HCT116 (cell line): ENCODE results near the gene TEKT5. TPM values are rescaled to one million over a fixed set of nuclear protein-coding genes. Genes with fewer than 3 reads are reported as not detected.

Source experiments
- ATAC-seq: fragments of 200-7000 bp; cut with Tn5 transposase; 2 replicates; pipeline ENCODE4 v1.9.1; 2020; ENCODE audit warnings: mild to moderate bottlenecking, moderate library complexity
- BruUV-seq: library from RNA; stranded (reverse); fragments of 400-500 nt; replicated peaks from 2 replicates; lab custom pipeline; 2021; lab: Mats Ljungman, UMichigan
- CTCF ChIA-PET: fragments of 300-600 bp; sonication (Branson Sonifier 250); formaldehyde crosslinking; loops from one replicate; lab custom pipeline; 2021; ENCODE audit warnings: antibody characterized with exemption; lab: Charles Lee
- POLR2A ChIA-PET: fragments of 300-600, 350-600 bp; sonication (Branson Sonifier 250); formaldehyde crosslinking; loops from one replicate; lab custom pipeline; 2021; ENCODE audit warnings: antibody characterized with exemption; lab: Charles Lee
- RAD21 ChIA-PET, 2 experiments: fragments of 300-600 bp; sonication (Branson Sonifier 250); formaldehyde crosslinking; loops; one replicate each; lab custom pipeline; 2023; ENCODE audit warnings: low total read pairs in 2 of 2; ENCODE audit not compliant: uncharacterized antibody in 2 of 2, unreplicated experiment in 2 of 2, low non-redundant PET in 1 of 2; lab: Charles Lee
- DNase-seq: peaks from one replicate; pipeline ENCODE4 v3.0.0-alpha.2; 2010; ENCODE audit warnings: low read depth, low spot score
- H2AFZ ChIP-seq: fragments of 200-600 bp; shearing (Covaris generic), sonication (generic); 2 replicates; pipeline ENCODE4 v1.6.1; 2017; ENCODE audit warnings: low read depth, mixed run types, mixed read lengths, antibody characterized with exemption, low read length; ENCODE audit not compliant: poor library complexity, severe bottlenecking
- H3K27ac ChIP-seq: 2 replicates; pipeline ENCODE4 v1.5.1; 2012; ENCODE audit warnings: low read depth, low read length
- H3K27me3 ChIP-seq: fragments of 200-600 bp; sonication (generic); 2 replicates; pipeline ENCODE4 v1.6.1; 2016; ENCODE audit warnings: mixed run types, low read length, mixed read lengths; ENCODE audit not compliant: insufficient read depth
- H3K36me3 ChIP-seq, 2 experiments: fragments of 200-500 bp in 1 of 2; fragments of 200-600 bp in 1 of 2; sonication (Bioruptor generic) in 1 of 2; sonication (generic) in 1 of 2; 2 replicates each; pipeline versions ENCODE4 v1.5.1 to v1.6.1; 2014 to 2016; ENCODE audit warnings: low read length in 2 of 2, inconsistent platforms in 1 of 2, mixed read lengths in 1 of 2, mixed run types in 1 of 2; ENCODE audit not compliant: insufficient read depth in 2 of 2, control insufficient read depth in 1 of 2
- H3K4me1 ChIP-seq, 2 experiments: fragments of 200-600 bp in 1 of 2; sonication (generic) in 1 of 2; 2 replicates each; pipeline versions ENCODE4 v1.5.1 to v1.6.1; 2012 to 2017; ENCODE audit warnings: low read length in 2 of 2, inconsistent platforms in 1 of 2, mild to moderate bottlenecking in 1 of 2, mixed read lengths in 1 of 2, mixed run types in 1 of 2, moderate library complexity in 1 of 2; ENCODE audit not compliant: insufficient read depth in 2 of 2, control insufficient read depth in 1 of 2
- H3K4me2 ChIP-seq: fragments of 200-600 bp; sonication (generic); 2 replicates; pipeline ENCODE4 v1.6.1; 2017; ENCODE audit warnings: mixed run types, low read length, mixed read lengths
- H3K4me3 ChIP-seq, 2 experiments: fragments of 200-600 bp in 1 of 2; sonication (generic) in 1 of 2; replicated peaks in 1 of 2; 2 replicates each; pipeline ENCODE4 v1.5.1; 2011 to 2016; ENCODE audit warnings: low read length in 2 of 2, control low read depth in 1 of 2, low read depth in 1 of 2, mild to moderate bottlenecking in 1 of 2, mixed read lengths in 1 of 2, mixed run types in 1 of 2
- H3K79me2 ChIP-seq: fragments of 200-600 bp; sonication (generic); 2 replicates; pipeline ENCODE4 v1.6.1; 2017; ENCODE audit warnings: mild to moderate bottlenecking, mixed run types, low read length, moderate library complexity, mixed read lengths; ENCODE audit not compliant: insufficient read depth
- H3K9ac ChIP-seq: fragments of 200-600 bp; sonication (generic); 2 replicates; pipeline ENCODE4 v1.6.1; 2016; ENCODE audit warnings: low read length, mixed read lengths
- H3K9me2 ChIP-seq: fragments of 200-600 bp; sonication (generic), shearing (Covaris generic); 2 replicates; pipeline ENCODE4 v1.6.1; 2017; ENCODE audit warnings: mixed run types, mild to moderate bottlenecking, moderate library complexity; ENCODE audit not compliant: insufficient read depth
- H3K9me3 ChIP-seq, 2 experiments: fragments of 200-500 bp in 1 of 2; fragments of 200-600 bp in 1 of 2; sonication (Bioruptor generic) in 1 of 2; sonication (generic) in 1 of 2; 2 replicates each; pipeline ENCODE4 v1.6.1; 2014 to 2017; ENCODE audit warnings: low read length in 2 of 2, mixed read lengths in 2 of 2, inconsistent platforms in 1 of 2, low read depth in 1 of 2, mild to moderate bottlenecking in 1 of 2, mixed run types in 1 of 2, moderate library complexity in 1 of 2; ENCODE audit not compliant: control insufficient read depth in 1 of 2, insufficient read depth in 1 of 2
- H4K20me1 ChIP-seq: fragments of 200-600 bp; sonication (generic), shearing (Covaris generic); 2 replicates; pipeline ENCODE4 v1.6.1; 2017; ENCODE audit warnings: mixed run types, mild to moderate bottlenecking, moderate library complexity; ENCODE audit not compliant: insufficient read depth
- CEBPB ChIP-seq: IDR thresholded peaks from 2 replicates; pipeline ENCODE4 v1.6.1; 2012; ENCODE audit warnings: low read depth
- CTCF ChIP-seq, 3 experiments: fragments of 200-600 bp in 1 of 3; sonication (generic) in 1 of 3; IDR thresholded peaks in 2 of 3; conservative IDR thresholded peaks in 1 of 3; 2 replicates each; pipeline ENCODE4 v1.5.1; 2012 to 2017; ENCODE audit warnings: low read depth in 2 of 3, low read length in 2 of 3, antibody characterized with exemption in 1 of 3, borderline replicate concordance in 1 of 3, control low read depth in 1 of 3, mild to moderate bottlenecking in 1 of 3, mixed read lengths in 1 of 3, mixed run types in 1 of 3, moderate library complexity in 1 of 3; ENCODE audit not compliant: insufficient read depth in 1 of 3
- RAD21 ChIP-seq: IDR thresholded peaks from 2 replicates; pipeline ENCODE4 v1.6.1; 2012; ENCODE audit warnings: low read depth, mild to moderate bottlenecking
- ZFX ChIP-seq: fragments of 450-650 bp; IDR thresholded peaks from 2 replicates; pipeline ENCODE4 v1.6.1; 2017
- ZNF274 ChIP-seq: fragments of 200-500 bp; sonication (Bioruptor generic); IDR thresholded peaks from 2 replicates; pipeline ENCODE4 v1.6.1; 2014; ENCODE audit warnings: mild to moderate bottlenecking, low read depth, low read length, inconsistent platforms
- intact Hi-C: fragments of 100-400 bp; cut with micrococcal nuclease; formaldehyde crosslinking; loops from 2 replicates; pipeline ENCODE4 v1.10.0; 2022
- total RNA-seq: library from RNA; stranded (reverse); gene quantifications from one replicate; pipeline ENCODE4 v1.2.1, GENCODE V29; 2021; ENCODE audit not compliant: unreplicated experiment
- TF ChIP-seq, protein P1 (sequence below): IDR thresholded peaks from 2 replicates; pipeline ENCODE4 v1.6.1; 2012

The TEKT5 gene
- total RNA-seq, 1 experiment from 2014 or later, result 0.37 TPM

DNA sequence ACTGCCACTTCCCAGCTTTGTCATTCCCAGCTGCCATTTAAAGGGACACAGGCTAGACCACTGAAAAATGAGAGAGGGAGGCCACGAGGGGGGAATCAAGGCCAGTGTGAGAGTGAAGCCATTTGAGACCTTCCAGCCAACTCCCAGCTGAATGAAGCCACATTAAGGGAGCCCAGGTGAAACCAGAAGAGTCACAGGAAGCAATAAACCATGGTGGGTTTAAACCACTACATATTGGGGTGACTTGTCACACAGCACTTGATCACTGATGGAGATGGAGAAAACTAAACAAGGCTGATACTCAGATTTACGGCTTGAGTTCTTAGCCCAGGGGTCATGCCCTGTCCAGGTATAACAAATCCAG is 46.1 kb upstream of the TEKT5 start:
- no peak overlapping the region for H3K4me2 ChIP-seq
- CTCF ChIA-PET, result interaction anchor here (1.0 to 1.3 kb wide), 2 partner anchors 178 to 226 kb away, joined by 3 to 6 read pairs; no protein-coding TSS in a partner anchor
- no peak for ATAC-seq
- RAD21 ChIA-PET, result no interaction called here
- TF ChIP-seq, protein P1, sequence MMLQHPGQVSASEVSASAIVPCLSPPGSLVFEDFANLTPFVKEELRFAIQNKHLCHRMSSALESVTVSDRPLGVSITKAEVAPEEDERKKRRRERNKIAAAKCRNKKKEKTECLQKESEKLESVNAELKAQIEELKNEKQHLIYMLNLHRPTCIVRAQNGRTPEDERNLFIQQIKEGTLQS, result no peak
- TF ChIP-seq CTCF (IDR thresholded peaks at IDR 0.05 in 2 of 3, conservative IDR thresholded peaks at IDR 0.05 in 1 of 3; ENCODE audit: borderline replicate concordance in 1 of 3, insufficient read depth in 1 of 3, low read depth in 2 of 3, low read length in 2 of 3) (no peak), CEBPB (no peak), ZNF274 (no peak), RAD21 (no peak), ZFX (no peak)
- no peak overlapping the region for H3K4me3 ChIP-seq
- H3K79me2 ChIP-seq, result no peaks in the 10 kb centered on the region
- peaks cover 31 to 57% of the 10 kb centered on the region in 2 experiments for H3K4me1 ChIP-seq
- no peaks in the 10 kb centered on the region for H3K36me3 ChIP-seq
- no peak overlapping the region for H3K9ac ChIP-seq
- H3K27ac ChIP-seq, result no peak overlapping the region
- H3K27me3 ChIP-seq, result no peaks in the 10 kb centered on the region
- intact Hi-C loops, result loop anchor here (5.0 kb wide), 1 partner anchor 136 kb away; the partner anchor contains the start of gene CIITA
- POLR2A ChIA-PET, result no interaction called here
- no TSS peak for BruUV-seq
- H2AFZ ChIP-seq, result no peak overlapping the region
- H3K9me2 ChIP-seq, result no peaks in the 10 kb centered on the region
- H4K20me1 ChIP-seq, result no peaks in the 10 kb centered on the region
- H3K9me3 ChIP-seq, result no peaks in the 10 kb centered on the region
- DNase-seq, result no peak
